Measurements from ENCODE around the gene XYLT2. TPM values are rescaled to one million over a fixed set of nuclear protein-coding genes. Genes with fewer than 3 reads are reported as not detected.
A peak's percentile ranks its signal among the peaks of the same experiment; 100 is the strongest.

Gene XYLT2
- total and polyA plus RNA-seq, 3 donors from 2014 or later: 37.6 to 47.4 (median 44.1) TPM

DNA sequence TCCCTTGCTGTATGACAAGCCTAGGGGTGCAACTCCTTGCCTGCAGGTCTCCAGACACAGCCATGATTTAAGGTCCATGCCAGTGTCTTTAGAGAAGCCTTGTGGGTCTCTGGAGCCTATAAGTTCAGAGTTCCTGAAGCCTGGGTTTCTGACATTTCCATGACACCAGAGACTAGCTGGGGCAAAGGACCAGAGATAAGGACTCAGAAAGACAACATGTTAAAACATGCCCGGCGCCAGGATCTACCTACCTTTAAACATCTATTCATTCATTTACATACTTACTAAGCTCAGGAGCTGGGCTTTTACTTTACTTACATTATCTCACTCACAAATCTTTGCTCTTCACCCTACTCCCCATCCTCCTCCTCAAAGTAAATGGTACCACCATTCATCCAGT is 25.6 kb downstream of the XYLT2 start:
- no peak overlapping the region for H3K27ac ChIP-seq
- H3K36me3 ChIP-seq (ENCODE audit: low read depth, missing control alignments): no peaks in the 10 kb centered on the region
- TF ChIP-seq POLR2A (IDR thresholded peaks at IDR 0.05): no peak
- TF ChIP-seq, protein P1, sequence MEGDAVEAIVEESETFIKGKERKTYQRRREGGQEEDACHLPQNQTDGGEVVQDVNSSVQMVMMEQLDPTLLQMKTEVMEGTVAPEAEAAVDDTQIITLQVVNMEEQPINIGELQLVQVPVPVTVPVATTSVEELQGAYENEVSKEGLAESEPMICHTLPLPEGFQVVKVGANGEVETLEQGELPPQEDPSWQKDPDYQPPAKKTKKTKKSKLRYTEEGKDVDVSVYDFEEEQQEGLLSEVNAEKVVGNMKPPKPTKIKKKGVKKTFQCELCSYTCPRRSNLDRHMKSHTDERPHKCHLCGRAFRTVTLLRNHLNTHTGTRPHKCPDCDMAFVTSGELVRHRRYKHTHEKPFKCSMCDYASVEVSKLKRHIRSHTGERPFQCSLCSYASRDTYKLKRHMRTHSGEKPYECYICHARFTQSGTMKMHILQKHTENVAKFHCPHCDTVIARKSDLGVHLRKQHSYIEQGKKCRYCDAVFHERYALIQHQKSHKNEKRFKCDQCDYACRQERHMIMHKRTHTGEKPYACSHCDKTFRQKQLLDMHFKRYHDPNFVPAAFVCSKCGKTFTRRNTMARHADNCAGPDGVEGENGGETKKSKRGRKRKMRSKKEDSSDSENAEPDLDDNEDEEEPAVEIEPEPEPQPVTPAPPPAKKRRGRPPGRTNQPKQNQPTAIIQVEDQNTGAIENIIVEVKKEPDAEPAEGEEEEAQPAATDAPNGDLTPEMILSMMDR (IDR thresholded peaks at IDR 0.05): no peak
- 89 to 91% methylated on average over 2 of the region's 2 CpGs for WGBS, 2 donors
- no peak for DNase-seq
- intact Hi-C loops (cut with DNase I; ENCODE audit: low total_unique reads): loop anchor here (10.0 kb wide), 1 partner anchor 103 kb away; the partner anchor contains the start of gene RSAD1
- no peaks in the 10 kb centered on the region for H3K27me3 ChIP-seq
- H3K9me3 ChIP-seq: no peaks in the 10 kb centered on the region
- peaks cover 19% of the 10 kb centered on the region for H3K4me1 ChIP-seq
- no peak overlapping the region for H3K4me3 ChIP-seq

DNA sequence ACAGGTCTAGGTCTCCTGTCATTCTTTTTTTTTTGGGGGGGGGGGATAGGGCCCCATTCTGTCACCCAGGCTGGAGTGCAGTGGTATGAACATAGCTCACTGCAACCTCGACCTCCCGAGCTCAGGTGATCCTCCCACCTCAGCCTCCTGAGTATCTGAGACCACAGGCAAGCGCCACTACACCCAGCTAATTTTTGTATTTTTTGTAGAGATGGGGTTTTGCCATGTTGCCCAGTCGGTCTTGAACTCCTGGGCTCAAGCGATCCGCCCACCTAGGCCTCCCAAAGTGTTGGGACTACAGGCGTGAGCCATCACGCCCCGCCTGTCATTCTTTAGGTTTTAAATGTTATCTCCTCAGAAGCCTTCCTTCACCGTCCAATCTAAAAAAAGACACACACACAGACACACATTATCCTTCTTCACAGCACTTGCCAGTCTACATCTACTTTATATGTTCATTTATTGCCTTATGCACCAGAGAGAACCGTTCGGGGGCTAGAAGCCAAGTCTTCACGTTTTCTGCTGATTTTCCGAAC is 26.4 kb downstream of the XYLT2 start:
- Histone ChIP-seq H3K27ac (peak overlapping the region; percentile 88 to 93), H3K36me3 (ENCODE audit: low read depth, missing control alignments) (no peaks in the 10 kb centered on the region), H3K4me3 (peak overlapping the region; percentile 68 to 84), H3K27me3 (no peaks in the 10 kb centered on the region), H3K4me1 (peaks cover 19% of the 10 kb centered on the region), H3K9me3 (no peaks in the 10 kb centered on the region)
- DNase-seq: no peak
- intact Hi-C loops (cut with DNase I; ENCODE audit: low total_unique reads): loop anchor here (10.0 kb wide), 1 partner anchor 103 kb away; the partner anchor contains the start of gene RSAD1
- TF ChIP-seq, protein P1 (IDR thresholded peaks at IDR 0.05): no peak
- no peak for TF ChIP-seq POLR2A (IDR thresholded peaks at IDR 0.05)
- 5 to 13% methylated on average over 14 of the region's 14 CpGs for WGBS, 2 donors

DNA sequence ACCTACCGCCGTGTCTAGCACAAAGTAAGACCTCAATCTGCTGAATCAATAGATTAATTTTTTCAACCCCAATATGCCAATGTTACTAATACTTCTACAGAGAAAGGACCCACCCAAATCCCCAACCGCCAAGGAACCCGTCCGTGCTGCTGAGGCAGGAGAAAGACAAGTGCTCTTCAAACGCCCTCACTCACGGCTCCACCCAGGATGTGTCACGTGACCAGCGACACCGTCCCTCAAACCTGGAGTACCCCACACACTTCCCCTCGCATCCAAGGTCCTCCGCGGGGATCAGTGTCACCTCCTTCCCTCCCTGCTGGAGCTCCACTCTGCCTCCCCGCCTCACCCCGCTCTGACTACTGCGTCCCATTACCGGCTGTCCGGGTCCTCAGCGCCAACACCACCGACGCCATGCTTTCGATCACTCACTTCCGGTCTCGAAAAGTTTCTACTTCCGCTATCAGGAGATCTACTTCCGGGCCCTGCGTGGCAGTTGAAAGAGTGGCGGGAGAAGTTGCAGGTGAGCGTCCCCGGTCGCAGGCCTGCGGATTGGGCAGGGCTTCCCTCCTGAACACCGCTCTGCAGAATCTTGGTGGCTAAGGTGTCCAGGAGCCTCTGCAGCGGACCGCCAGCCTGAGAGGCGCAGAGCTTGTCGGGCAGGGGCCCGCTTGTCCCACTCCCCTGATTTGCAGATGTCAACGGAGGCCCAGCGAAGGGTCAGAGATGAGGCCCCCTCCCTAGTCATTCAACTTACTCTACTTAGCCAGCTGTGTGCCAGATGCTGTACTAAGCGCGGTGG is 27.0 kb downstream of the XYLT2 start, which contains the start of the genes EME1 and MRPL27:
TSS of gene EME1 (plus strand) at position 472 of the 799 bp plus-strand sequence. CDS start 1,980 bp downstream, outside the sequence.
TSS of gene MRPL27 (minus strand) at position 427 of the 799 bp plus-strand sequence. CDS start at position 413, 14 bp downstream.
- intact Hi-C loops (cut with DNase I; ENCODE audit: low total_unique reads): loop anchor here (10.0 kb wide), 1 partner anchor 102 kb away; the partner anchor contains the start of gene RSAD1
- H3K27me3 ChIP-seq: no peaks in the 10 kb centered on the region
- peak; percentile 92 for DNase-seq
- WGBS, 2 donors: 1% methylated on average over 37 to 42 of the region's 42 CpGs
- no peaks in the 10 kb centered on the region for H3K9me3 ChIP-seq
- peak within 1 kb of the TSS; percentile 68 to 84 for H3K4me3 ChIP-seq
- no peaks in the 10 kb centered on the region for H3K36me3 ChIP-seq (ENCODE audit: low read depth, missing control alignments)
- peaks cover 19% of the 10 kb centered on the region for H3K4me1 ChIP-seq
- TF ChIP-seq, protein P1 (IDR thresholded peaks at IDR 0.05): no peak
- no peak for TF ChIP-seq POLR2A (IDR thresholded peaks at IDR 0.05)
- H3K27ac ChIP-seq: peak within 1 kb of the TSS; percentile 88 to 93

DNA sequence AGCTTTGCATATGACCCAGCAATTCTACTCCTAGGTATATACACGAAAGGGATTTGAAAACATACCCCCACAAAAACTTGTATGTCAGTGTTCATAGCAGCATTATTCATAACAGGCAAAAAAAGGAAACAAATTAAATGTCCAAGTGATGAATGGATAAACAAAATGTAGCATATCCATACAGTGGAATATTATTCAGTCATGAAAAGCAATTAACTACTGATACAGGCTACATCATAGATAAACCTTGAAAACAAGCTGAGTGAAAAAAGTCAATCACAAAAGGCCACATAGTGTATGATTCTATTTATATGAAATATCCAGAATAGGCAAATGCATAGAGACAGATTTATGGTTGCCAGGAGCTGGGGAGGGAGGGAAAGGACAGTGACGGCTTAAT is 27.8 kb downstream of the XYLT2 start:
- 71 to 81% methylated on average over 2 of the region's 2 CpGs for WGBS, 2 donors
- H3K36me3 ChIP-seq (ENCODE audit: low read depth, missing control alignments): no peaks in the 10 kb centered on the region
- H3K4me1 ChIP-seq: peaks cover 19% of the 10 kb centered on the region
- DNase-seq: no peak
- H3K9me3 ChIP-seq: no peaks in the 10 kb centered on the region
- intact Hi-C loops (cut with DNase I; ENCODE audit: low total_unique reads): loop anchor here (10.0 kb wide), 1 partner anchor 101 kb away; the partner anchor contains the start of gene RSAD1
- H3K27me3 ChIP-seq: no peaks in the 10 kb centered on the region
- H3K27ac ChIP-seq: no peak overlapping the region
- H3K4me3 ChIP-seq: no peak overlapping the region
- TF ChIP-seq, protein P1 (IDR thresholded peaks at IDR 0.05): no peak
- no peak for TF ChIP-seq POLR2A (IDR thresholded peaks at IDR 0.05)

Measured in testis (tissue), 3 donors.